Progenitor cell of endocrine pancreas (in vitro differentiated cells): ENCODE measurements around the gene STOX2. TPM values are rescaled to one million over a fixed set of nuclear protein-coding genes. Genes with fewer than 3 reads are reported as not detected.

ENCODE experiments used
- DNase-seq: peaks from one replicate; pipeline ENCODE4 v3.0.0; 2021; ENCODE audit warnings: low spot score; ENCODE audit not compliant: unreplicated experiment
- H3K27ac Mint-ChIP-seq: 2 replicates; pipeline ENCODE4 v1.8.0; 2021; ENCODE audit warnings: mild to moderate bottlenecking, moderate library complexity, mixed read lengths
- H3K27me3 Mint-ChIP-seq: 2 replicates; pipeline ENCODE4 v1.8.0; 2021; ENCODE audit warnings: mixed read lengths
- H3K36me3 Mint-ChIP-seq: 2 replicates; pipeline ENCODE4 v1.8.0; 2022; ENCODE audit warnings: mixed read lengths; ENCODE audit not compliant: insufficient read depth
- H3K4me1 Mint-ChIP-seq: 2 replicates; pipeline ENCODE4 v1.8.0; 2021; ENCODE audit warnings: low read depth, mixed read lengths
- H3K4me3 Mint-ChIP-seq: 2 replicates; pipeline ENCODE4 v1.8.0; 2021; ENCODE audit warnings: low read depth, mild to moderate bottlenecking, moderate library complexity, mixed read lengths
- H3K9me3 Mint-ChIP-seq: 2 replicates; pipeline ENCODE4 v1.8.0; 2021; ENCODE audit warnings: low read depth, mixed read lengths
- CTCF ChIP-seq: fragments of 200-600 bp; sonication (generic); IDR thresholded peaks from one replicate; pipeline ENCODE4 v1.5.0; 2021; ENCODE audit warnings: antibody characterized with exemption, mild to moderate bottlenecking; ENCODE audit not compliant: unreplicated experiment
- total RNA-seq: library from RNA; stranded (reverse); gene quantifications from 2 replicates; pipeline ENCODE4 v1.2.1, GENCODE V29; 2021

The STOX2 gene
- total RNA-seq, 1 donor from 2014 or later = 21.9 TPM

DNA sequence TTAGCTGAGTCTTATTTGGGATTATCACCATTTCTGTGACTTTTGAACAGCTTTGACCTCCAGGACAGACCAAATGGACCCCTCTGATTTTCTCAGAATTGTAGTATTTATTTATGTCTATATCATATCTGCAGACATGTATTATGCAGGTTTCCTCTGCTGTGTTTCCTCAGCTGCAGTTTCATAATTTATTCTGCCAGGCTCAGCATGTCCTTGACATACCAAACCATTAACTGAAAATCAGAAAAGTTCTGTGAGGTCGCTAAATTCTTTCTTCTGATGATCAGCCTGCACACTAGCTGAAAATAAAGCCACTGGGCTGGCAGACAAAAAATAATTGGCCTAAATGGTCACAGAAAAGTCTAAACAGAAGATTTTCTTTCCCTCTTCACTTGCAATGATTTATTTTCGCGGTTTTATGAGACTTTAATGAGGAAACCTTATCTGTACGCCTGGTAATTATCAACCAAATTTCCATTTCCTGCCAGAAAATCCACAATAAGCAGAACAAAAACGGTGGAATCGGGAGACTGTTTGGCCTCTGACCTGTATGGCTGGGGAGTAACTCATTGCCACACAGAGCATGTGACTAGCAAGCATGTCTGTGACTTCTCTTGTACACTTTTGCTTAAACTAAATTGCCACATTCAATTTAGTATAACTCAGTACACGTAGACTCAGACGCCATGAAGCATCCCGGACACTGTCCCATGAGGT is 161.6 kb downstream of the STOX2 start:
- H3K4me3 Mint-ChIP-seq = no peak overlapping the region
- TF ChIP-seq CTCF = no peak
- no peaks in the 10 kb centered on the region for H3K27me3 Mint-ChIP-seq
- H3K9me3 Mint-ChIP-seq = peaks cover under 1% of the 10 kb centered on the region
- peaks cover 11% of the 10 kb centered on the region for H3K4me1 Mint-ChIP-seq
- no peaks in the 10 kb centered on the region for H3K36me3 Mint-ChIP-seq
- no peak for DNase-seq
- no peak overlapping the region for H3K27ac Mint-ChIP-seq

- Mint-ChIP-seq H3K4me3 (no peak overlapping the region), H3K36me3 (no peaks in the 10 kb centered on the region)
- no peak for DNase-seq
Measured at GRCh38 chr4:184067931-184068554, 162.9 kb downstream of the STOX2 start.

More at GRCh38 chr4:184067931-184068554, 162.9 kb downstream of the STOX2 start:
- H3K27me3 Mint-ChIP-seq = no peaks in the 10 kb centered on the region
- H3K9me3 Mint-ChIP-seq = peaks cover 11% of the 10 kb centered on the region
- peaks cover 11% of the 10 kb centered on the region for H3K4me1 Mint-ChIP-seq
- H3K27ac Mint-ChIP-seq = no peak overlapping the region
- TF ChIP-seq CTCF = no peak

Other genes starting within 250 kb of the STOX2 start
- gene RWDD4, start 246.1 kb upstream of the STOX2 start, total RNA-seq = 19.6 and 19.7 TPM in 2 replicates
- gene TRAPPC11, start 246.0 kb upstream of the STOX2 start, total RNA-seq = 54.3 and 56.1 TPM in 2 replicates